HCT116 (cell line): ENCODE data around the gene FAM227B. TPM values are rescaled to one million over a fixed set of nuclear protein-coding genes. Genes with fewer than 3 reads are reported as not detected.

ENCODE experiments used
- ATAC-seq: fragments of 200-7000 bp; cut with Tn5 transposase; 2 replicates; pipeline ENCODE4 v1.9.1; 2020; ENCODE audit warnings: mild to moderate bottlenecking, moderate library complexity
- BruUV-seq: library from RNA; stranded (reverse); fragments of 400-500 nt; replicated peaks from 2 replicates; lab custom pipeline; 2021; lab: Mats Ljungman, UMichigan
- CTCF ChIA-PET: fragments of 300-600 bp; sonication (Branson Sonifier 250); formaldehyde crosslinking; loops from one replicate; lab custom pipeline; 2021; ENCODE audit warnings: antibody characterized with exemption; lab: Charles Lee
- POLR2A ChIA-PET: fragments of 300-600, 350-600 bp; sonication (Branson Sonifier 250); formaldehyde crosslinking; loops from one replicate; lab custom pipeline; 2021; ENCODE audit warnings: antibody characterized with exemption; lab: Charles Lee
- RAD21 ChIA-PET, 2 experiments: fragments of 300-600 bp; sonication (Branson Sonifier 250); formaldehyde crosslinking; loops; one replicate each; lab custom pipeline; 2023; ENCODE audit warnings: low total read pairs in 2 of 2; ENCODE audit not compliant: uncharacterized antibody in 2 of 2, unreplicated experiment in 2 of 2, low non-redundant PET in 1 of 2; lab: Charles Lee
- DNase-seq: peaks from one replicate; pipeline ENCODE4 v3.0.0-alpha.2; 2010; ENCODE audit warnings: low read depth, low spot score
- H2AFZ ChIP-seq: fragments of 200-600 bp; shearing (Covaris generic), sonication (generic); 2 replicates; pipeline ENCODE4 v1.6.1; 2017; ENCODE audit warnings: low read depth, mixed run types, mixed read lengths, antibody characterized with exemption, low read length; ENCODE audit not compliant: poor library complexity, severe bottlenecking
- H3K27ac ChIP-seq: 2 replicates; pipeline ENCODE4 v1.5.1; 2012; ENCODE audit warnings: low read depth, low read length
- H3K27me3 ChIP-seq: fragments of 200-600 bp; sonication (generic); 2 replicates; pipeline ENCODE4 v1.6.1; 2016; ENCODE audit warnings: mixed run types, low read length, mixed read lengths; ENCODE audit not compliant: insufficient read depth
- H3K36me3 ChIP-seq, 2 experiments: fragments of 200-500 bp in 1 of 2; fragments of 200-600 bp in 1 of 2; sonication (Bioruptor generic) in 1 of 2; sonication (generic) in 1 of 2; 2 replicates each; pipeline versions ENCODE4 v1.5.1 to v1.6.1; 2014 to 2016; ENCODE audit warnings: low read length in 2 of 2, inconsistent platforms in 1 of 2, mixed read lengths in 1 of 2, mixed run types in 1 of 2; ENCODE audit not compliant: insufficient read depth in 2 of 2, control insufficient read depth in 1 of 2
- H3K4me1 ChIP-seq, 2 experiments: fragments of 200-600 bp in 1 of 2; sonication (generic) in 1 of 2; 2 replicates each; pipeline versions ENCODE4 v1.5.1 to v1.6.1; 2012 to 2017; ENCODE audit warnings: low read length in 2 of 2, inconsistent platforms in 1 of 2, mild to moderate bottlenecking in 1 of 2, mixed read lengths in 1 of 2, mixed run types in 1 of 2, moderate library complexity in 1 of 2; ENCODE audit not compliant: insufficient read depth in 2 of 2, control insufficient read depth in 1 of 2
- H3K4me2 ChIP-seq: fragments of 200-600 bp; sonication (generic); 2 replicates; pipeline ENCODE4 v1.6.1; 2017; ENCODE audit warnings: mixed run types, low read length, mixed read lengths
- H3K4me3 ChIP-seq, 2 experiments: fragments of 200-600 bp in 1 of 2; sonication (generic) in 1 of 2; replicated peaks in 1 of 2; 2 replicates each; pipeline ENCODE4 v1.5.1; 2011 to 2016; ENCODE audit warnings: low read length in 2 of 2, control low read depth in 1 of 2, low read depth in 1 of 2, mild to moderate bottlenecking in 1 of 2, mixed read lengths in 1 of 2, mixed run types in 1 of 2
- H3K79me2 ChIP-seq: fragments of 200-600 bp; sonication (generic); 2 replicates; pipeline ENCODE4 v1.6.1; 2017; ENCODE audit warnings: mild to moderate bottlenecking, mixed run types, low read length, moderate library complexity, mixed read lengths; ENCODE audit not compliant: insufficient read depth
- H3K9ac ChIP-seq: fragments of 200-600 bp; sonication (generic); 2 replicates; pipeline ENCODE4 v1.6.1; 2016; ENCODE audit warnings: low read length, mixed read lengths
- H3K9me2 ChIP-seq: fragments of 200-600 bp; sonication (generic), shearing (Covaris generic); 2 replicates; pipeline ENCODE4 v1.6.1; 2017; ENCODE audit warnings: mixed run types, mild to moderate bottlenecking, moderate library complexity; ENCODE audit not compliant: insufficient read depth
- H3K9me3 ChIP-seq, 2 experiments: fragments of 200-500 bp in 1 of 2; fragments of 200-600 bp in 1 of 2; sonication (Bioruptor generic) in 1 of 2; sonication (generic) in 1 of 2; 2 replicates each; pipeline ENCODE4 v1.6.1; 2014 to 2017; ENCODE audit warnings: low read length in 2 of 2, mixed read lengths in 2 of 2, inconsistent platforms in 1 of 2, low read depth in 1 of 2, mild to moderate bottlenecking in 1 of 2, mixed run types in 1 of 2, moderate library complexity in 1 of 2; ENCODE audit not compliant: control insufficient read depth in 1 of 2, insufficient read depth in 1 of 2
- H4K20me1 ChIP-seq: fragments of 200-600 bp; sonication (generic), shearing (Covaris generic); 2 replicates; pipeline ENCODE4 v1.6.1; 2017; ENCODE audit warnings: mixed run types, mild to moderate bottlenecking, moderate library complexity; ENCODE audit not compliant: insufficient read depth
- CBX3 ChIP-seq: IDR thresholded peaks from 2 replicates; pipeline ENCODE4 v1.6.1; 2012; ENCODE audit warnings: low read depth
- CEBPB ChIP-seq: IDR thresholded peaks from 2 replicates; pipeline ENCODE4 v1.6.1; 2012; ENCODE audit warnings: low read depth
- EGR1 ChIP-seq: IDR thresholded peaks from 2 replicates; pipeline ENCODE4 v1.6.1; 2012; ENCODE audit warnings: low read depth
- ELF1 ChIP-seq: IDR thresholded peaks from 2 replicates; pipeline ENCODE4 v1.6.1; 2012; ENCODE audit warnings: low read depth, borderline replicate concordance
- EZH2 ChIP-seq: fragments of 200-600 bp; sonication (generic); IDR thresholded peaks from 2 replicates; pipeline ENCODE4 v1.6.1; 2017; ENCODE audit warnings: antibody characterized with exemption, mixed run types
- EZH2phosphoT487 ChIP-seq: fragments of 200-600 bp; IDR thresholded peaks from 2 replicates; pipeline ENCODE4 v1.6.1; 2018; ENCODE audit warnings: antibody characterized with exemption, borderline replicate concordance
- FOSL1 ChIP-seq: IDR thresholded peaks from 2 replicates; pipeline ENCODE4 v1.6.1; 2012; ENCODE audit warnings: low read depth
- JUND ChIP-seq: IDR thresholded peaks from 2 replicates; pipeline ENCODE4 v1.6.1; 2012
- POLR2A ChIP-seq: IDR thresholded peaks from 2 replicates; pipeline ENCODE4 v1.7.0; 2011; ENCODE audit warnings: borderline replicate concordance; ENCODE audit not compliant: insufficient read depth, insufficient read length; ENCODE audit errors: extremely low read depth
- RAD21 ChIP-seq: IDR thresholded peaks from 2 replicates; pipeline ENCODE4 v1.6.1; 2012; ENCODE audit warnings: low read depth, mild to moderate bottlenecking
- SIN3A ChIP-seq: IDR thresholded peaks from 2 replicates; pipeline ENCODE4 v1.6.1; 2012; ENCODE audit warnings: low read depth
- SP1 ChIP-seq: IDR thresholded peaks from 2 replicates; pipeline ENCODE4 v1.6.1; 2012; ENCODE audit warnings: low read depth
- SRF ChIP-seq: IDR thresholded peaks from 2 replicates; pipeline ENCODE4 v1.6.1; 2012; ENCODE audit warnings: low read depth
- TCF7L2 ChIP-seq: IDR thresholded peaks from 2 replicates; pipeline ENCODE4 v1.7.0; 2011; ENCODE audit warnings: borderline replicate concordance, inconsistent platforms; ENCODE audit not compliant: insufficient read depth, insufficient read length; ENCODE audit errors: extremely low read depth
- YY1 ChIP-seq: IDR thresholded peaks from 2 replicates; pipeline ENCODE4 v1.6.1; 2011; ENCODE audit warnings: low read length, low read depth, moderate library complexity, mild to moderate bottlenecking; ENCODE audit not compliant: insufficient replicate concordance; ENCODE audit errors: extremely low read depth
- ZBTB33 ChIP-seq: IDR thresholded peaks from 2 replicates; pipeline ENCODE4 v1.6.1; 2011; ENCODE audit warnings: mild to moderate bottlenecking, low read length, moderate library complexity; ENCODE audit not compliant: insufficient replicate concordance; ENCODE audit errors: extremely low read depth
- ZFX ChIP-seq: fragments of 450-650 bp; IDR thresholded peaks from 2 replicates; pipeline ENCODE4 v1.6.1; 2017
- ZNF274 ChIP-seq: fragments of 200-500 bp; sonication (Bioruptor generic); IDR thresholded peaks from 2 replicates; pipeline ENCODE4 v1.6.1; 2014; ENCODE audit warnings: mild to moderate bottlenecking, low read depth, low read length, inconsistent platforms
- intact Hi-C: fragments of 100-400 bp; cut with micrococcal nuclease; formaldehyde crosslinking; loops from 2 replicates; pipeline ENCODE4 v1.10.0; 2022
- total RNA-seq: library from RNA; stranded (reverse); gene quantifications from one replicate; pipeline ENCODE4 v1.2.1, GENCODE V29; 2021; ENCODE audit not compliant: unreplicated experiment
- TF ChIP-seq, protein P1 (sequence below), 3 experiments: fragments of 200-600 bp in 1 of 3; sonication (generic) in 1 of 3; IDR thresholded peaks in 2 of 3; conservative IDR thresholded peaks in 1 of 3; 2 replicates each; pipeline ENCODE4 v1.5.1; 2012 to 2017; ENCODE audit warnings: low read depth in 2 of 3, low read length in 2 of 3, antibody characterized with exemption in 1 of 3, borderline replicate concordance in 1 of 3, control low read depth in 1 of 3, mild to moderate bottlenecking in 1 of 3, mixed read lengths in 1 of 3, mixed run types in 1 of 3, moderate library complexity in 1 of 3; ENCODE audit not compliant: insufficient read depth in 1 of 3
- TF ChIP-seq, protein P2 (sequence below): IDR thresholded peaks from 2 replicates; pipeline ENCODE4 v1.6.1; 2012

FAM227B gene
- total RNA-seq, 1 experiment from 2014 or later: 6.9 TPM

- DNase-seq (no peak), ATAC-seq (no peak)
- intact Hi-C loops: no loop called here
- ChIA-PET RAD21 (no interaction called here), CTCF (no interaction called here)
- Histone ChIP-seq H3K4me1 (peaks cover 0 to 2% of the 10 kb centered on the region in 2 experiments; a peak in 1 of 4 replicates), H3K27ac (no peak overlapping the region), H2AFZ (no peak overlapping the region), H3K4me3 (no peak overlapping the region), H3K79me2 (no peaks in the 10 kb centered on the region), H3K4me2 (no peak overlapping the region), H3K27me3 (no peaks in the 10 kb centered on the region), H4K20me1 (no peaks in the 10 kb centered on the region), H3K9me2 (no peaks in the 10 kb centered on the region), H3K9ac (no peak overlapping the region)
- TF ChIP-seq FOSL1 (no peak), POLR2A (no peak), TCF7L2 (no peak), EGR1 (no peak), SIN3A (no peak), ZFX (no peak), JUND (no peak), CEBPB (no peak), CBX3 (no peak), SRF (no peak), RAD21 (no peak), EZH2phosphoT487 (no peak), YY1 (no peak), SP1 (no peak), ZBTB33 (no peak), ZNF274 (no peak), EZH2 (no peak), ELF1 (no peak)
- TF ChIP-seq, protein P1, sequence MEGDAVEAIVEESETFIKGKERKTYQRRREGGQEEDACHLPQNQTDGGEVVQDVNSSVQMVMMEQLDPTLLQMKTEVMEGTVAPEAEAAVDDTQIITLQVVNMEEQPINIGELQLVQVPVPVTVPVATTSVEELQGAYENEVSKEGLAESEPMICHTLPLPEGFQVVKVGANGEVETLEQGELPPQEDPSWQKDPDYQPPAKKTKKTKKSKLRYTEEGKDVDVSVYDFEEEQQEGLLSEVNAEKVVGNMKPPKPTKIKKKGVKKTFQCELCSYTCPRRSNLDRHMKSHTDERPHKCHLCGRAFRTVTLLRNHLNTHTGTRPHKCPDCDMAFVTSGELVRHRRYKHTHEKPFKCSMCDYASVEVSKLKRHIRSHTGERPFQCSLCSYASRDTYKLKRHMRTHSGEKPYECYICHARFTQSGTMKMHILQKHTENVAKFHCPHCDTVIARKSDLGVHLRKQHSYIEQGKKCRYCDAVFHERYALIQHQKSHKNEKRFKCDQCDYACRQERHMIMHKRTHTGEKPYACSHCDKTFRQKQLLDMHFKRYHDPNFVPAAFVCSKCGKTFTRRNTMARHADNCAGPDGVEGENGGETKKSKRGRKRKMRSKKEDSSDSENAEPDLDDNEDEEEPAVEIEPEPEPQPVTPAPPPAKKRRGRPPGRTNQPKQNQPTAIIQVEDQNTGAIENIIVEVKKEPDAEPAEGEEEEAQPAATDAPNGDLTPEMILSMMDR (IDR thresholded peaks at IDR 0.05 in 2 of 3, conservative IDR thresholded peaks at IDR 0.05 in 1 of 3; ENCODE audit: borderline replicate concordance in 1 of 3, insufficient read depth in 1 of 3, low read depth in 2 of 3, low read length in 2 of 3): no peak
- TF ChIP-seq, protein P2, sequence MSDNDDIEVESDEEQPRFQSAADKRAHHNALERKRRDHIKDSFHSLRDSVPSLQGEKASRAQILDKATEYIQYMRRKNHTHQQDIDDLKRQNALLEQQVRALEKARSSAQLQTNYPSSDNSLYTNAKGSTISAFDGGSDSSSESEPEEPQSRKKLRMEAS: no peak
- TF ChIP-seq, all 23 proteins: peak for 0
- Histone ChIP-seq H3K36me3 (no peaks in the 10 kb centered on the region), H3K9me3 (no peaks in the 10 kb centered on the region)
- POLR2A ChIA-PET: no interaction called here
- no TSS peak for BruUV-seq
Measured at GRCh38 chr15:49501586-49501985, 119.0 kb downstream of the FAM227B start.
